A549 treated with CORT108297 at 1 μM for 4 hours (cell line): ENCODE results near the gene SAA2. TPM values are rescaled to one million over a fixed set of nuclear protein-coding genes. Genes with fewer than 3 reads are reported as not detected.

ENCODE experiments used
- total RNA-seq: library from RNA; stranded (reverse); fragments of 200-300 nt; extraction: Qiagen RNA extraction; gene quantifications from 5 replicates; pipeline ENCODE4 v1.2.3, GENCODE V29; 2022

Gene SAA2
- 0.22 to 0.24 TPM (median 0.22 TPM) in 3 of 5 replicates, not detected in the others for total RNA-seq

GRCh38 chr11:18248561-18248960, at the start of gene SAA2:
SAA2 (minus strand) TSS chr11:18248668; CDS start chr11:18248011, 657 bp downstream.

GRCh38 chr11:18265949-18266348, 17.5 kb upstream of the SAA2 start, which contains the start of gene SAA1:
SAA1 (plus strand) TSS chr11:18266264; CDS start chr11:18266888, 624 bp downstream.

GRCh38 chr11:18236664-18237356, 11.7 kb downstream of the SAA2 start, which contains the start of gene SAA4:
SAA4 (minus strand) TSS chr11:18236802; CDS start chr11:18235926, 876 bp downstream.

Other genes with a start within 250 kb of the SAA2 start
- gene SERGEF, start 235.6 kb downstream of the SAA2 start, total RNA-seq, result 14.1 to 18.7 TPM (median 16.1 TPM) in 5 replicates
- gene TPH1, start 202.4 kb downstream of the SAA2 start, total RNA-seq, result 0.03 to 0.04 TPM (median 0.03 TPM) in 4 of 5 replicates, not detected in the other
- gene SAAL1, start 142.6 kb downstream of the SAA2 start, total RNA-seq, result 37.5 to 42.2 TPM (median 39.3 TPM) in 5 replicates
- 0.06 to 0.09 TPM in 2 of 5 replicates, not detected in the others for gene MRGPRX3, start 116.1 kb downstream of the SAA2 start, total RNA-seq
- gene MRGPRX4, start 75.8 kb downstream of the SAA2 start, total RNA-seq, result not detected in 5 replicates
- not detected in 5 replicates for gene SAA4, start 11.9 kb downstream of the SAA2 start, total RNA-seq
- 0.42 to 1.3 TPM (median 0.66 TPM) in 5 replicates for gene SAA1, start 17.6 kb upstream of the SAA2 start, total RNA-seq
- gene HPS5, start 73.5 kb upstream of the SAA2 start, total RNA-seq, result 11.7 to 17.9 TPM (median 12.2 TPM) in 5 replicates
- gene GTF2H1, start 73.9 kb upstream of the SAA2 start, total RNA-seq, result 32.5 to 42.3 TPM (median 36.0 TPM) in 5 replicates
- 2,159 to 3,499 TPM (median 2,474 TPM) in 5 replicates for gene LDHA, start 145.9 kb upstream of the SAA2 start, total RNA-seq
- gene LDHC, start 163.7 kb upstream of the SAA2 start, total RNA-seq, result 0.14 to 0.37 TPM (median 0.14 TPM) in 3 of 5 replicates, not detected in the others
- not detected in 5 replicates for gene LDHAL6A, start 207.2 kb upstream of the SAA2 start, total RNA-seq